HG03442 (cell line): Measurements from ENCODE around the gene GPX5.

Source experiments
- ATAC-seq: cut with Tn5 transposase; IDR thresholded peaks from one replicate; pipeline ENCODE4 v1.9.1; 2021; ENCODE audit warnings: mild to moderate bottlenecking, moderate library complexity; ENCODE audit not compliant: unreplicated experiment

The GPX5 gene

GRCh38 chr6:28553384-28553985 lies 27.8 kb downstream of the GPX5 start:
- ATAC-seq, result no peak

GRCh38 chr6:28553986-28554881 lies 28.6 kb downstream of the GPX5 start:
- no peak for ATAC-seq

- no peak for ATAC-seq
These were observed 29.5 kb downstream of the GPX5 start for GRCh38 chr6:28555136-28555535.

GRCh38 chr6:28558629-28559028 lies 32.9 kb downstream of the GPX5 start:
- ATAC-seq, result no peak

- ATAC-seq, result no peak
These were observed 37.9 kb downstream of the GPX5 start for GRCh38 chr6:28563430-28564095.

- no peak for ATAC-seq
These were observed 40.3 kb downstream of the GPX5 start for GRCh38 chr6:28565823-28566526.

- no peak for ATAC-seq
These were observed 41.0 kb downstream of the GPX5 start for GRCh38 chr6:28566527-28567252.

- no peak for ATAC-seq
These were observed 41.8 kb downstream of the GPX5 start for GRCh38 chr6:28567506-28567905.

- ATAC-seq, result no peak
These were observed 42.9 kb downstream of the GPX5 start for GRCh38 chr6:28568515-28569108.

GRCh38 chr6:28569748-28570147 lies 44.1 kb downstream of the GPX5 start:
- no peak for ATAC-seq

- ATAC-seq, result no peak
These were observed 54.8 kb downstream of the GPX5 start for GRCh38 chr6:28580475-28580874.

GRCh38 chr6:28583463-28583862 lies 57.8 kb downstream of the GPX5 start:
- ATAC-seq, result no peak
